Activated CD4-positive, alpha-beta memory T cell treated with anti-CD3 and anti-CD28 coated beads, Interleukin-2, amount 10 ng/mL, durations not matched to agents 7 days and 5 days (primary cell): ENCODE results near the gene TRAF7. TPM values are rescaled to one million over a fixed set of nuclear protein-coding genes. Genes with fewer than 3 reads are reported as not detected.

Experiments used
- CTCF ChIA-PET: fragments of 350-600 bp; sonication (Branson Sonifier 250); formaldehyde crosslinking; loops from one replicate; lab custom pipeline; 2021; ENCODE audit warnings: antibody characterized with exemption, inconsistent platforms; lab: Charles Lee
- POLR2A ChIA-PET: fragments of 350-600 bp; sonication (Branson Sonifier 250); formaldehyde crosslinking; loops from one replicate; lab custom pipeline; 2021; ENCODE audit warnings: antibody characterized with exemption; lab: Charles Lee
- DNase-seq: peaks from one replicate; pipeline ENCODE4 v3.0.0-alpha.2; 2020
- H3K27ac Mint-ChIP-seq: one replicate; pipeline ENCODE4 v1.8.0; 2021; ENCODE audit warnings: mild to moderate bottlenecking, mixed read lengths
- H3K27me3 Mint-ChIP-seq: one replicate; pipeline ENCODE4 v1.8.0; 2021; ENCODE audit warnings: mixed read lengths
- H3K36me3 Mint-ChIP-seq: one replicate; pipeline ENCODE4 v1.8.0; 2021; ENCODE audit warnings: low read depth, mixed read lengths
- H3K4me1 Mint-ChIP-seq: one replicate; pipeline ENCODE4 v1.8.0; 2021; ENCODE audit warnings: mixed read lengths
- H3K4me3 Mint-ChIP-seq: one replicate; pipeline ENCODE4 v1.8.0; 2021; ENCODE audit warnings: mild to moderate bottlenecking, mixed read lengths
- H3K9me3 Mint-ChIP-seq: one replicate; pipeline ENCODE4 v1.8.0; 2021; ENCODE audit warnings: mixed read lengths
- total RNA-seq, 2 experiments: library from RNA; stranded (reverse); gene quantifications; one replicate each; pipeline ENCODE4 v1.2.3, GENCODE V29; 2021

TRAF7 gene
- total RNA-seq, 2 experiments from 2014 or later, result 57.3 to 60.3 TPM

DNA sequence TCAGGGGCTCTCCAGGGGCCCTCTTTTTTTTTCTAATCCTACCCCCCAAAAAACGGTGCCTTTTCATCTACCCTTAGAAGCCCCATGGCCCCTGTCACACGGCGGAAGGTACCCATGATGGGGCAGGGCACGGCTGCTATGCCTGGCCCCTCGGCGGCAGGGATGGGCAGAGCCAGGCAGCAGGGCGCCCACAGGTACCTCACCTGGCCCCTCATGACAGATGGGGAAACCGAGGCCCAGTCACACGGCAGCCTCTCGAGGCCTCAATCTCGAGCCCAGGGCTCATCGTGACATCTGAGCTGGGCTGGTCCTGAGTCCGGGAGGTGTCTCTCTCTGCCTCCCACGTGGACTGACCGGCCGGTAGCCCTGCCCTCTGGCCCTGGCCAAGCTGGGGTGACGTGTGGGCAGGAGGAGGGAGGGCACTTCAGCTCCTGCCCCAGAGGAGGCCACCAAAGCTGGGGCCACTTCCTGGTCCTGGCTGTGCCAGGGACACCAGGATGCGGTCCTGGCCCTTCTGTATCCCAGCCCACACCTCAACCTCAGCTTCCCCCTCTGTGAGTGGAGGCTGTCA lies 11.6 kb downstream of the TRAF7 start:
- no peak for DNase-seq
- Mint-ChIP-seq H3K27ac (no peak overlapping the region), H3K4me1 (peaks cover 2% of the 10 kb centered on the region), H3K9me3 (no peaks in the 10 kb centered on the region), H3K36me3 (peaks cover 19% of the 10 kb centered on the region), H3K27me3 (no peaks in the 10 kb centered on the region), H3K4me3 (no peak overlapping the region)
- CTCF ChIA-PET, result no interaction called here
- POLR2A ChIA-PET, result interaction anchor here (0.9 to 2.5 kb wide), 2 partner anchors 12 to 27 kb away, joined by 3 to 15 read pairs; partner anchors contain the start of gene TRAF7

DNA sequence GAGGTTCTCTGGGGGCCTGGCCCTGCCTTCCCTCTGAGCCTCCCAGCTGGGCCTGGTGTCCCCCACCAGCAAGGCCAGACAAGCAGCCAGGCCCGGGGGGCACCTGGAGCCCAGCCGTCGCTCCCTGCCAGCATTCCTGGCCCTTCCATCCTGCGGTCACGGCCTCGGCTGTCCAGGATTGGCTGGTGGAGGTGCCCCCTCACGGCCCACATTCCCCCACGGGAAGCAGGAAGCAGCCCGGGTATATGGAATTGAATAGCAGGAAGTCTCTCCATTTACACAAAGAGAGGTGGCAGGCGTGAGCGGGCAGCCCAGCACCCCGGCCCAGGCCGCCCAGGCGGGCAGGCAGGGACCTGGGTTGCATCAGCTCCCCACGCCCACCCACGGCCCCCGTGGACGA lies 14.5 kb downstream of the TRAF7 start:
- H3K4me1 Mint-ChIP-seq, result no peaks in the 10 kb centered on the region
- peaks cover 23% of the 10 kb centered on the region for H3K36me3 Mint-ChIP-seq
- no peak for DNase-seq
- CTCF ChIA-PET, result no interaction called here
- no peak overlapping the region for H3K4me3 Mint-ChIP-seq
- H3K9me3 Mint-ChIP-seq, result no peaks in the 10 kb centered on the region
- POLR2A ChIA-PET, result no interaction called here
- H3K27ac Mint-ChIP-seq, result no peak overlapping the region
- H3K27me3 Mint-ChIP-seq, result no peaks in the 10 kb centered on the region

DNA sequence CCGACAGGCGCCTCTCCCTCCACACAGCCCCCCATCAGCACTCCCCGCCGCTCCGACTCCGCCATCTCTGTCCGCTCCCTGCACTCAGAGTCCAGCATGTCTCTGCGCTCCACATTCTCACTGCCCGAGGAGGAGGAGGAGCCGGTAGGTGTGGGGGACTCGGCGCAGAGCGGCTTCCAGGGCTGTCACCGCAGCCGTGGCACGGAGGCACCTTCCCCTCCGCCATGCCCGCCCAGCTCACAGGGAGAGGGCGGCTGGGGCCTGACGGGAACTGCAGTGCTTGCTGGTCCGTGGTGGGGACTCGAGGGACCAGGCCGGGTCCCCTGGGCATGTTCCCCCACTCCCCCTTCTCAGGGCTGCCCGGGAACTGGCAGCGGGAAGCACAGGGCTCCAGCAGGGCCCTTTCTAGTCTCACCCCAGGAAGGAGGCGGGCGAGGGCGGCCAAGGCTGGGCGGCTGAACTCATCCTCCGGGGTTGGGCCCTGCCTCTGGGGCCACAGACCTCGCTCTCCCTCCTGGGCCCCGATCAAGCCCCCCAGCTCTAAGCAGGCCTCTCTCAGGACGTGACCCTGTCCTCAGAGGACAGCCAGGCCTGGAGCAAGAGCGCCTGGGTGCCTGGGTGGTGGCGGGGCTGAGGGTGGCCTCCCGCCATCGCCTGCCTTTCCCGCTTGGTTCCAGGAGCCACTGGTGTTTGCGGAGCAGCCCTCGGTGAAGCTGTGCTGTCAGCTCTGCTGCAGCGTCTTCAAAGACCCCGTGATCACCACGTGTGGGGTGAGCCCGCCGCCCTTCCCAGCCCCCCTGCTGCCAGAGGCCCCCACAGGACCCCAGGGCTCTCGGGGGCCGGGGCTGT lies 15.2 kb downstream of the TRAF7 start:
- POLR2A ChIA-PET, result no interaction called here
- no peak overlapping the region for H3K27ac Mint-ChIP-seq
- H3K4me1 Mint-ChIP-seq, result no peaks in the 10 kb centered on the region
- CTCF ChIA-PET, result no interaction called here
- H3K36me3 Mint-ChIP-seq, result peaks cover 20% of the 10 kb centered on the region
- no peak for DNase-seq
- H3K9me3 Mint-ChIP-seq, result no peaks in the 10 kb centered on the region
- no peaks in the 10 kb centered on the region for H3K27me3 Mint-ChIP-seq
- H3K4me3 Mint-ChIP-seq, result no peak overlapping the region

DNA sequence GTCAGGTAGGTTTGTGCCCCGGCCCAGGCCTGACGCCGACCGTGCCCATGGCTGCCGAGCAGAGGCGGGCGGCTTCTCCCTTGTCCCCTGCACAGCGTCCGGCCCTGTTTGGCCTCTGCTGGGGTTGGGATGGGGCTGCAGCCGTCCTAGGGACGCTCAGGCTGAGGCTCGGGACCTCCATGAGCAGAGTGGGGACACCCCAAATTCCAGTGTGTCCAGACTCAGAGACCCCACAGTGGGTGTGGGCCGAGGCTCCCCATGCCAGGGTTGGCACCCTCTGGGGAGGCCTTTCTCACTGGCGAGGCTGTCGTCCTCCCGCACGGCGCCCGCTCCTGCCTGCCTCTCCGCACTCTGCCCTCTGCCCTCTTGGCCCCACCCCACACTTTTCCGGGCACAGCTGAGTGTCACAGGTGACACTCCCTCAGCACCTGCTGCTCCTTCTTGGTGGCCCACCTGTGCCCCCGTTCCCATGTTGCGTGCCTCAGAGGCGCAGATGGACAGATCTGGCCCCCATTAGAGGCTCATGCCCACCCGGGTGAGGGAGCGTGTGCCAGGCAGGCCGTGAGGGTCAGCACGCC lies 16.1 kb downstream of the TRAF7 start:
- no peaks in the 10 kb centered on the region for H3K9me3 Mint-ChIP-seq
- no peaks in the 10 kb centered on the region for H3K27me3 Mint-ChIP-seq
- POLR2A ChIA-PET, result no interaction called here
- no peak for DNase-seq
- H3K36me3 Mint-ChIP-seq, result peaks cover 16% of the 10 kb centered on the region
- CTCF ChIA-PET, result no interaction called here
- no peak overlapping the region for H3K27ac Mint-ChIP-seq
- no peak overlapping the region for H3K4me3 Mint-ChIP-seq
- H3K4me1 Mint-ChIP-seq, result no peaks in the 10 kb centered on the region

DNA sequence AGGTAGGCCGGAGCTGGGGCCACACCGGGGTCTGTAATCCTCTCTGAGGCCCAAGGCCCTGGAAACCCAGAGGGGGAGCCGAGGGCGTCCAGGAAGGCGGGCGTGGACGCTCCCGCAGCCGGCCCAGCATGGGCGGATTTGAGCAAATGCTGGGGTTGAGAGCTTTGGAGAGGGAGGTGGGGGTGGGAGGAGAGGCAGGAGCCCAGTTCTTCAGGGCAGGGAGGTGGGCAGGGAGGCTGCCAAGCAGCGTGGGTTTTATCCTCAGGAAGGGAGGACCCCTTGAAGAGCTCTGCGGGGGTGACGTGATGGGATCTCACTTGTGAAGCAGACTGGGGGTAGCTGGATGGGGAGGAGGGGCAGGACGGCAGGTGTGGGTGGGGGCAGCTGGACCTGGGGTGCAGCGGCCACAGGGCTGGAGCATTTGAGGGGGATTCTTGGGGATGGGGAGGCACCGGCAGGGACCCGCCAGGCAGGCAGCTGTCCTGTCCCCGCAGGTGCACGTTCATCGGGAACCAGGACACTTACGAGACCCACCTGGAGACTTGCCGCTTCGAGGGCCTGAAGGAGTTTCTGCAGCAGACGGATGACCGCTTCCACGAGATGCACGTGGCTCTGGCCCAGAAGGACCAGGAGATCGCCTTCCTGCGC lies 17.2 kb downstream of the TRAF7 start:
- Mint-ChIP-seq H3K9me3 (no peaks in the 10 kb centered on the region), H3K36me3 (peaks cover 19% of the 10 kb centered on the region), H3K27me3 (no peaks in the 10 kb centered on the region), H3K27ac (no peak overlapping the region), H3K4me3 (no peak overlapping the region), H3K4me1 (no peaks in the 10 kb centered on the region)
- no peak for DNase-seq
- ChIA-PET CTCF (interaction anchor here (0.6 kb wide), 1 partner anchor 151 kb away, joined by 3 read pairs; no protein-coding TSS in a partner anchor), POLR2A (interaction anchor here (1.5 kb wide), 1 partner anchor 18 kb away, joined by 4 read pairs; the partner anchor contains the start of gene TRAF7)

DNA sequence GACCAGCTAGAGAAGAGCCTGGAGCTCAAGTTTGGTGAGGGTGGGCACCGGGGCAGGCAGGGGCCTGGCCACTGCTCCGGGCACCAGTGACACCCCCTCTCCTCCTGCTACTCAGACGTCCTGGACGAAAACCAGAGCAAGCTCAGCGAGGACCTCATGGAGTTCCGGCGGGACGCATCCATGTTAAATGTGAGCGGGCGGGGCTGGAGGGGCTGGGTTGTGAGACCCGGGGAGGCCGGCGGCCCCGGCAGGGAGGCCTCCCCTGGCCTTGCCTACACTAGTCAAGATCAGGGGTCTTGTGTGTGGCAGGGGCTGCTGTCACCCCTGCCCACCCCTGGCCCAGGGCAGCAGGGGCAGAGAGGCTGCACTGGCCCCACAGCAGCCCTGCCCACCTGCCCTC lies 17.8 kb downstream of the TRAF7 start:
- H3K36me3 Mint-ChIP-seq, result peaks cover 16% of the 10 kb centered on the region
- H3K9me3 Mint-ChIP-seq, result no peaks in the 10 kb centered on the region
- H3K27me3 Mint-ChIP-seq, result no peaks in the 10 kb centered on the region
- CTCF ChIA-PET, result no interaction called here
- no peaks in the 10 kb centered on the region for H3K4me1 Mint-ChIP-seq
- DNase-seq, result no peak
- POLR2A ChIA-PET, result interaction anchor here (1.5 kb wide), 1 partner anchor 18 kb away, joined by 4 read pairs; the partner anchor contains the start of gene TRAF7
- H3K27ac Mint-ChIP-seq, result no peak overlapping the region
- H3K4me3 Mint-ChIP-seq, result no peak overlapping the region

DNA sequence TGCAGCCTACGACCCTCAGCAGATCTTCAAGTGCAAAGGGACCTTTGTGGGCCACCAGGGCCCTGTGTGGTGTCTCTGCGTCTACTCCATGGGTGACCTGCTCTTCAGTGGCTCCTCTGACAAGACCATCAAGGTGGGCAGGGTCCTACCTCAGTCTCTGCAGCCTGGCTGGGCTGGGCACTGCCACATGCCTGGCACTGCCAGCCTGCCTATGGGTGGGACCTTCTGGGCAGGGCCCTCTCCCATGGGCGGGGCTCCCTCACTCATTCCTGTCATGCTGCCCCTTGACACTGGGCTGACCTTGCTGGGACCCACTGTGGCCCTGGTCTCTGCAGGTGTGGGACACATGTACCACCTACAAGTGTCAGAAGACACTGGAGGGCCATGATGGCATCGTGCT lies 18.3 kb downstream of the TRAF7 start:
- Mint-ChIP-seq H3K36me3 (peaks cover 16% of the 10 kb centered on the region), H3K9me3 (no peaks in the 10 kb centered on the region), H3K4me1 (no peaks in the 10 kb centered on the region), H3K4me3 (no peak overlapping the region), H3K27ac (no peak overlapping the region), H3K27me3 (no peaks in the 10 kb centered on the region)
- no peak for DNase-seq
- CTCF ChIA-PET, result no interaction called here
- POLR2A ChIA-PET, result interaction anchor here (1.5 kb wide), 1 partner anchor 19 kb away, joined by 4 read pairs; the partner anchor contains the start of gene TRAF7

DNA sequence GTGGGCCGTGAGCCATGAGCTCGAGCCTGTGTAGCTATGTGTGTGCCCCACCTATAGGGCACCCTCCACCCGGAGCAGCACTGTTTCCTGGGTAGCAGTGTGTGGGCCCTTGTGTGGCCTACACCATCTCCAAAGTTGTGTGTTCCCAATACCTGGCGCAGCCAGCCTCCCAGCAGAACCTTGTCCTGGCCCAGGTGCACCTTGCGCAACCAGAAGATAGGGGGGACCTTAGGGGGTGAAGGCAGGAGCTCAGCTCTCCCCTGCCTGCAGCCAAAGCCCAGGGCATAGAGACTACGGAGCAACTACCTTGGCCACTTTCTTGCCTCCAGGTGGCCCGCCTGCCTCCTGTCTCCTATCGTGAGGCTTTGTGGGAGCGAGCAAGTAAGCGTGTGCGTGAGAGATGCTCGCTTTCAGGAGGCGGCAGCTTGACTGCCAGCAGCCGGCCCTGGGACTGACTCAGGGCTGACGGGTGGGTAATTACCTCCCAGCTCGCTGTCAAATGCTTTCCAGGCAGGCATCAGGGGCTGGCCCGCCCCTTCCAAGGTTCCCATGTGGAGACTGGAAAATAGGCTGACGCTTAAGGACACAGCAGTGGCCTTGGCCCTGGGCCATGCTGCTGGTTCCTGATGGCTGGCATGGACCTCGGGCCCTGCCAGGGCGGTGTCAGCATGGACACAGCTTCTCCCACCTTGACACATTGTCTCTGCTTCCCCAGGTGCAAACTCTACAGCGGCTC lies 19.0 kb downstream of the TRAF7 start:
- Mint-ChIP-seq H3K4me3 (no peak overlapping the region), H3K27ac (no peak overlapping the region), H3K36me3 (peaks cover 16% of the 10 kb centered on the region), H3K9me3 (no peaks in the 10 kb centered on the region), H3K4me1 (no peaks in the 10 kb centered on the region), H3K27me3 (no peaks in the 10 kb centered on the region)
- ChIA-PET CTCF (no interaction called here), POLR2A (interaction anchor here (1.5 kb wide), 1 partner anchor 19 kb away, joined by 4 read pairs; the partner anchor contains the start of gene TRAF7)
- DNase-seq, result no peak

DNA sequence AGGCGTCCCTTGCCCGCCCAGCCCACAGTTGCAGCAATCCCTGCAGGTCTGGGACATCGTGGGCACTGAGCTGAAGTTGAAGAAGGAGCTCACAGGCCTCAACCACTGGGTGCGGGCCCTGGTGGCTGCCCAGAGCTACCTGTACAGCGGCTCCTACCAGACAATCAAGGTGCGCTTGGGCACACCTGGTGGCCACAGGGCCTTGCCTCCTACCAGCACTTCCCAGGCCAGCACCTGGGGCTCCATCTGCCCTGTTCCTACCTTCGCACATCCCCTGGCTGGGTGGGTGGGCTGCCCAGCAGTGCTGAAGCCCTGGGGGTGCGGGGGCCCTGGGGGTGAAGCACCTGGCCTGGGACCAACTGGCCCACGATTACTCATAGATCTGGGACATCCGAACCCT lies 19.9 kb downstream of the TRAF7 start:
- ChIA-PET CTCF (no interaction called here), POLR2A (no interaction called here)

DNA sequence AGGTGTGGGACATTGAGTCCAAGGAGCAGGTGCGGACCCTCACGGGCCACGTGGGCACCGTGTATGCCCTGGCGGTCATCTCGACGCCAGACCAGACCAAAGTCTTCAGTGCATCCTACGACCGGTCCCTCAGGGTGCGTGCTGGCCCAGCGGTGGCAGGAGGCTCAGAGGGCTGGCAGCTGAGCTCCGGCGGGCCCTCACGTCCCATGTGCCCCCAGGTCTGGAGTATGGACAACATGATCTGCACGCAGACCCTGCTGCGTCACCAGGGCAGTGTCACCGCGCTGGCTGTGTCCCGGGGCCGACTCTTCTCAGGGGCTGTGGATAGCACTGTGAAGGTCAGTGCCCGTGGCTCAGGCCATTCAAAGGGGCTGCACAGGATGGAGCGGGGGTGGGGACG lies 20.5 kb downstream of the TRAF7 start:
- Mint-ChIP-seq H3K27ac (no peak overlapping the region), H3K36me3 (peaks cover 16% of the 10 kb centered on the region), H3K4me1 (no peaks in the 10 kb centered on the region), H3K4me3 (no peak overlapping the region), H3K27me3 (no peaks in the 10 kb centered on the region), H3K9me3 (no peaks in the 10 kb centered on the region)
- DNase-seq, result no peak
- POLR2A ChIA-PET, result no interaction called here
- CTCF ChIA-PET, result no interaction called here

More for the DNA sequence above, 19.9 kb downstream of the TRAF7 start:
- DNase-seq, result no peak
- Mint-ChIP-seq H3K36me3 (peaks cover 16% of the 10 kb centered on the region), H3K9me3 (no peaks in the 10 kb centered on the region), H3K4me1 (no peaks in the 10 kb centered on the region), H3K4me3 (no peak overlapping the region), H3K27ac (no peak overlapping the region), H3K27me3 (no peaks in the 10 kb centered on the region)

DNA sequence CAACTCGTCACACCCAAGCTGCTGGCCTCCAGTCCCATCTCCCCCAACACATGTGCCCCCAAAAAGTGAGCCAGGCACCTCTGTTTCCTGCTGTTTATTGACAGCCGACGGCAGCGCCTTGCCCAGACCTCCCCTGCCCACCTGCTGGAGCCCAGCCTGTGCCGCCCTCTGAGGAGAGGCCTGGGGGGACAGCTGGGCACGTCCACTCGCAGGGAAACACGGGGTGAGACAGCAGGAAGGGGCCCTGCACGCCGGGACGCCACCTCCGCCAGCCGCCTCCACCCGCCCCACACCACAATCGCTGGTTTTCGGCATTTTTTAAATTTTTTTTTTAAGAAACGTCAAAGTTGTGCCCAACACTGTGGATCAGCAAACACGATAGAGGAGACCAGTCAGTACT lies 21.5 kb downstream of the TRAF7 start:
- CTCF ChIA-PET, result no interaction called here
- peaks cover 14% of the 10 kb centered on the region for H3K36me3 Mint-ChIP-seq
- H3K4me1 Mint-ChIP-seq, result no peaks in the 10 kb centered on the region
- no peak overlapping the region for H3K4me3 Mint-ChIP-seq
- no peaks in the 10 kb centered on the region for H3K9me3 Mint-ChIP-seq
- POLR2A ChIA-PET, result no interaction called here
- no peak overlapping the region for H3K27ac Mint-ChIP-seq
- no peaks in the 10 kb centered on the region for H3K27me3 Mint-ChIP-seq
- DNase-seq, result no peak

DNA sequence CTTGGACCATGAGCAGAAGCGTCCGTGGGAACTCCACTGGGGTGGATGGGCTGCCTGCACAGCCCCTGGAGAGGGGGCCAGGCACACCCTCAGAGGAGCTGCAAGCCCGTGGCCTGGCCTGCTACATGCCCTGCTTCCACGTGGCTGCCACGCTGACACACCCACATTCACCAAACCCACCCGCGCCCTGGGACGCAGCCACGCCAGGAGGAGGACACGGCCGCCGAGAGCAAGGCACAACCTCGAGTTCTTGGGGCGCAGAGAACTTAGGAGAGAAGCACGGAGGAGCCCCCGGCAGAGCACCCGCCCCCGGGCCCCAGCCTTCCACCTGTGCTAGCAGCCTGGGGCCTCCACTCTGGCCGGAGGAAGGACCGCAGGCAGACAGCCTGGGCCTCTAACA lies 22.0 kb downstream of the TRAF7 start:
- DNase-seq, result no peak
- CTCF ChIA-PET, result no interaction called here
- no peaks in the 10 kb centered on the region for H3K4me1 Mint-ChIP-seq
- H3K27ac Mint-ChIP-seq, result no peak overlapping the region
- no peak overlapping the region for H3K4me3 Mint-ChIP-seq
- no peaks in the 10 kb centered on the region for H3K27me3 Mint-ChIP-seq
- POLR2A ChIA-PET, result no interaction called here
- peaks cover 14% of the 10 kb centered on the region for H3K36me3 Mint-ChIP-seq
- H3K9me3 Mint-ChIP-seq, result no peaks in the 10 kb centered on the region
